ENCODE measurements around the gene DSTN.

- TF ChIP-seq POLR2A (IDR thresholded peaks at IDR 0.05; ENCODE audit: low read depth, low read length) = no peak
- no peak for TF ChIP-seq CTCF (conservative IDR thresholded peaks at IDR 0.05; ENCODE audit: low read depth, low read length)
- no peak for TF ChIP-seq MXI1 (IDR thresholded peaks at IDR 0.05; ENCODE audit: borderline replicate concordance, low read depth, low read length)
- TF ChIP-seq RAD21 (IDR thresholded peaks at IDR 0.05; ENCODE audit: low read length) = no peak
- no peak for TF ChIP-seq BHLHE40 (IDR thresholded peaks at IDR 0.05; ENCODE audit: low read depth, low read length)
- no peak for TF ChIP-seq RCOR1 (IDR thresholded peaks at IDR 0.05; ENCODE audit: insufficient replicate concordance, low read length)
- TF ChIP-seq RFX5 (IDR thresholded peaks at IDR 0.05; ENCODE audit: low read depth, low read length) = no peak
- no peak for TF ChIP-seq CEBPB (IDR thresholded peaks at IDR 0.05; ENCODE audit: low read depth, low read length)
- no peak for TF ChIP-seq SMC3 (IDR thresholded peaks at IDR 0.05; ENCODE audit: low read depth, low read length)
- TF ChIP-seq MAFK (IDR thresholded peaks at IDR 0.05; ENCODE audit: low read depth, low read length) = no peak
- no peak for TF ChIP-seq MAZ (IDR thresholded peaks at IDR 0.05; ENCODE audit: borderline replicate concordance, low read depth, low read length)
- TF ChIP-seq USF2 (IDR thresholded peaks at IDR 0.05; ENCODE audit: low read depth, low read length) = no peak
Observed at GRCh38 chr20:17622851-17623508, 53.1 kb downstream of the DSTN start.
